LNCaP clone FGC (cell line): ENCODE measurements around the gene CASKIN1.
"Not testable (repeated sequence)": the region's sequence is repeated elsewhere in the genome, so short reads cannot be mapped to it uniquely, and the experiment has no call there.

ENCODE experiments used
- DNase-seq: peaks from one replicate; pipeline ENCODE4 v3.0.0-alpha.2; 2011; ENCODE audit warnings: low read depth
- H3K4me3 ChIP-seq: 2 replicates; pipeline ENCODE4 v1.5.1; 2011; ENCODE audit warnings: mild to moderate bottlenecking, low read depth, low read length, control low read depth
- CTCF ChIP-seq: IDR thresholded peaks from 2 replicates; pipeline ENCODE4 v1.5.1; 2012; ENCODE audit warnings: mild to moderate bottlenecking; ENCODE audit not compliant: control insufficient read depth, insufficient read depth; ENCODE audit errors: extremely low read depth

The CASKIN1 gene

GRCh38 chr16:2196162-2196980 is at the start of gene CASKIN1:
TSS of gene CASKIN1 (minus strand) at chr16:2196605. CDS start at chr16:2196432, 173 bp downstream.
- no peak for DNase-seq
- peak within 1 kb of the TSS; percentile 52 for H3K4me3 ChIP-seq
- TF ChIP-seq CTCF: no peak

- TF ChIP-seq CTCF: no peak
- no peak for DNase-seq
These were observed 48.8 kb upstream of the CASKIN1 start for GRCh38 chr16:2244926-2245795.

GRCh38 chr16:2244301-2244700 is 47.9 kb upstream of the CASKIN1 start:
- no peak overlapping the region for H3K4me3 ChIP-seq
- no peak for TF ChIP-seq CTCF
- no peak for DNase-seq

More at GRCh38 chr16:2244926-2245795, 48.8 kb upstream of the CASKIN1 start:
- no peak overlapping the region for H3K4me3 ChIP-seq

- TF ChIP-seq CTCF: no peak
- DNase-seq: no peak
- H3K4me3 ChIP-seq: no peak overlapping the region
These were observed 47.4 kb upstream of the CASKIN1 start for GRCh38 chr16:2243781-2244180.

GRCh38 chr16:2243031-2243528 is 46.7 kb upstream of the CASKIN1 start:
- no peak for TF ChIP-seq CTCF
- no peak for DNase-seq
- no peak overlapping the region for H3K4me3 ChIP-seq

- H3K4me3 ChIP-seq: no peak overlapping the region
- DNase-seq: no peak
- no peak for TF ChIP-seq CTCF
These were observed 46.2 kb upstream of the CASKIN1 start for GRCh38 chr16:2242598-2242997.

- not testable (repeated sequence) for H3K4me3 ChIP-seq, DNase-seq
These were observed 43.9 kb upstream of the CASKIN1 start for GRCh38 chr16:2240331-2240730.
